Vagina (tissue), 2 donors: Measurements from ENCODE around the gene ASTL.

Source experiments
- POLR2AphosphoS5 ChIP-seq, 2 donors: sonication (generic); formaldehyde crosslinking; IDR thresholded peaks; one replicate each; pipeline ENCODE4 v1.9.0; 2017; ENCODE audit warnings: antibody characterized with exemption in 2 of 2, mild to moderate bottlenecking in 2 of 2, low read depth in 1 of 2; ENCODE audit not compliant: insufficient read depth in 1 of 2
- TF ChIP-seq, protein P1 (sequence below), 3 experiments: fragments of 450-650 bp in 2 of 3; fragments of 200-600 bp in 1 of 3; sonication (generic) in 1 of 3; IDR thresholded peaks; one replicate each; pipeline ENCODE4 v1.5.1; 2017 to 2019; ENCODE audit warnings: antibody characterized with exemption in 3 of 3, mild to moderate bottlenecking in 2 of 3, moderate library complexity in 2 of 3

GRCh38 chr2:96106991-96107707 lies 31.2 kb downstream of the ASTL start:
- TF ChIP-seq, protein P1, sequence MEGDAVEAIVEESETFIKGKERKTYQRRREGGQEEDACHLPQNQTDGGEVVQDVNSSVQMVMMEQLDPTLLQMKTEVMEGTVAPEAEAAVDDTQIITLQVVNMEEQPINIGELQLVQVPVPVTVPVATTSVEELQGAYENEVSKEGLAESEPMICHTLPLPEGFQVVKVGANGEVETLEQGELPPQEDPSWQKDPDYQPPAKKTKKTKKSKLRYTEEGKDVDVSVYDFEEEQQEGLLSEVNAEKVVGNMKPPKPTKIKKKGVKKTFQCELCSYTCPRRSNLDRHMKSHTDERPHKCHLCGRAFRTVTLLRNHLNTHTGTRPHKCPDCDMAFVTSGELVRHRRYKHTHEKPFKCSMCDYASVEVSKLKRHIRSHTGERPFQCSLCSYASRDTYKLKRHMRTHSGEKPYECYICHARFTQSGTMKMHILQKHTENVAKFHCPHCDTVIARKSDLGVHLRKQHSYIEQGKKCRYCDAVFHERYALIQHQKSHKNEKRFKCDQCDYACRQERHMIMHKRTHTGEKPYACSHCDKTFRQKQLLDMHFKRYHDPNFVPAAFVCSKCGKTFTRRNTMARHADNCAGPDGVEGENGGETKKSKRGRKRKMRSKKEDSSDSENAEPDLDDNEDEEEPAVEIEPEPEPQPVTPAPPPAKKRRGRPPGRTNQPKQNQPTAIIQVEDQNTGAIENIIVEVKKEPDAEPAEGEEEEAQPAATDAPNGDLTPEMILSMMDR (IDR thresholded peaks at IDR 0.05), result no peak
- TF ChIP-seq POLR2AphosphoS5 (IDR thresholded peaks at IDR 0.05; ENCODE audit: insufficient read depth in 1 of 2, low read depth in 1 of 2), result no peak
